Stomach (tissue), 4 donors: Measurements from ENCODE around the gene LZIC.

ENCODE experiments used
- EP300 ChIP-seq: sonication (generic); formaldehyde crosslinking; IDR thresholded peaks from one replicate; pipeline ENCODE4 v1.6.1; 2017; ENCODE audit warnings: antibody characterized with exemption
- POLR2A ChIP-seq, 4 donors: fragments of 450-650 bp; IDR thresholded peaks; one replicate each; pipeline ENCODE4 v1.6.1; 2016; ENCODE audit warnings: antibody characterized with exemption in 4 of 4, control low read depth in 2 of 4, mild to moderate bottlenecking in 1 of 4, moderate library complexity in 1 of 4
- POLR2AphosphoS5 ChIP-seq, 3 donors: sonication (generic); formaldehyde crosslinking; IDR thresholded peaks; one replicate each; pipeline ENCODE4 v1.6.1; 2016; ENCODE audit warnings: antibody characterized with exemption in 3 of 3
- TF ChIP-seq, protein P1 (sequence below), 7 experiments: fragments of 450-650 bp in 4 of 7; fragments of 200-600 bp in 3 of 7; sonication (generic) in 3 of 7; IDR thresholded peaks; one replicate each; pipeline ENCODE4 v1.5.1; 2016 to 2019; ENCODE audit warnings: antibody characterized with exemption in 7 of 7, control low read depth in 2 of 7, mild to moderate bottlenecking in 1 of 7

DNA sequence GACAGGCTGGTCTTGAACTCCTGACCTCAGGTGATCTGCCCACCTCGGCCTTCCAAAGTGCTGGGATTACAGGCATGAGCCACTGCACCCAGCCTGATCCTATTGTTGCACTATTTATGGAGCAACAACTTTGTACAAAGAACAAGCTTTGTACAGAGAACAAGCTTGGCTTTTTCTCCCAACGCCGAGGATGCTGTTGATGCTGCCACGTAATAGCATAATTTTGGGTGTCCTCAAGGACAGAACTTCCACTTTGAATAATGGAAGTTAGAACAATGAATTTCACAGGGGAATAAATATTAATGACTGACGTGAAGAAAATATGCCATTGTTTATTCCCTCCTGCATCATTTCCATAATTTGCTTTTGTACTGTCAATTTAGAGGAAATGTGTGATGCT is 41.1 kb upstream of the LZIC start:
- TF ChIP-seq, protein P1, sequence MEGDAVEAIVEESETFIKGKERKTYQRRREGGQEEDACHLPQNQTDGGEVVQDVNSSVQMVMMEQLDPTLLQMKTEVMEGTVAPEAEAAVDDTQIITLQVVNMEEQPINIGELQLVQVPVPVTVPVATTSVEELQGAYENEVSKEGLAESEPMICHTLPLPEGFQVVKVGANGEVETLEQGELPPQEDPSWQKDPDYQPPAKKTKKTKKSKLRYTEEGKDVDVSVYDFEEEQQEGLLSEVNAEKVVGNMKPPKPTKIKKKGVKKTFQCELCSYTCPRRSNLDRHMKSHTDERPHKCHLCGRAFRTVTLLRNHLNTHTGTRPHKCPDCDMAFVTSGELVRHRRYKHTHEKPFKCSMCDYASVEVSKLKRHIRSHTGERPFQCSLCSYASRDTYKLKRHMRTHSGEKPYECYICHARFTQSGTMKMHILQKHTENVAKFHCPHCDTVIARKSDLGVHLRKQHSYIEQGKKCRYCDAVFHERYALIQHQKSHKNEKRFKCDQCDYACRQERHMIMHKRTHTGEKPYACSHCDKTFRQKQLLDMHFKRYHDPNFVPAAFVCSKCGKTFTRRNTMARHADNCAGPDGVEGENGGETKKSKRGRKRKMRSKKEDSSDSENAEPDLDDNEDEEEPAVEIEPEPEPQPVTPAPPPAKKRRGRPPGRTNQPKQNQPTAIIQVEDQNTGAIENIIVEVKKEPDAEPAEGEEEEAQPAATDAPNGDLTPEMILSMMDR (IDR thresholded peaks at IDR 0.05) = no peak
- TF ChIP-seq POLR2AphosphoS5 (IDR thresholded peaks at IDR 0.05) = no peak
- no peak for TF ChIP-seq EP300
- TF ChIP-seq POLR2A (IDR thresholded peaks at IDR 0.05) = no peak
